Measurements from ENCODE around the gene ADORA1. TPM values are rescaled to one million over a fixed set of nuclear protein-coding genes. Genes with fewer than 3 reads are reported as not detected.
A peak's percentile ranks its signal among the peaks of the same experiment; 100 is the strongest.

The ADORA1 gene
- polyA plus RNA-seq, 10 donors, result 1.9 to 7.7 (median 4.5) TPM

DNA sequence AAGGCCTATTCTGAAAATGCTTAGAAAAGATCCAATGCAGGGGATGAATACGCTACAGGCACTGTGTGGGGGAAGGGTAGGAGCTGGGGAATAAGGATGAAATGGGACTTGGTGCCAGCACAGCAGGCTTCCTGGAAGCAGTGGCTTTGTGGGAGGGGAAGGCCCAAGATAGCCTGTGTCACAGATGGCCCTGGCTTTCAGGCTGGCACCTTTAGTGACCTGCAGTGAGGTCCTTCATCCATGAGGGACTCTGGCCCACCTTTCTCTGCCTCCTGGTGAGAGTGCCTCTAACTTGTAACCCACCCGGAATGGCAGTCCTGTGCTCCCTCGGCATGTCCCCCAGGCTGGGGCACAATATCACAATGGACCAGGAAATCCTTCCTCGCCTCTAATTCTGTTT lies 58.1 kb downstream of the ADORA1 start:
- no peak for DNase-seq

DNA sequence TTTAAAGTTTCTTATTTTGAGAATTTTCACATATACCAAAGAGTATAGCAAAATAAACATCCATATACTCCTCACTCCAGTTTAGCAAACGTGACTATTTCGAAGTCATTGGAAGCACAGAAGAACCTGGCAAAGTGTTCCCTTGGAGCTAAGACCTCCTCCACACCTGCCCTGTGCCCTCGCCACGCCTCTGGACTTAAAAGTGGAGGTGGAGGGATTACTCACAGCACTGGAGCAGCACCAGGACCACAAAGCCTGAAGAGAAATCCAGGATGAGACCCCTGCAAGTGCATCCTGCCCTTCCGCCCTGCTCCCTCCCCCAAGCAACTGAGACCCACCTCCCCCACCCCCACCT lies 58.5 kb downstream of the ADORA1 start:
- no peak for DNase-seq

DNA sequence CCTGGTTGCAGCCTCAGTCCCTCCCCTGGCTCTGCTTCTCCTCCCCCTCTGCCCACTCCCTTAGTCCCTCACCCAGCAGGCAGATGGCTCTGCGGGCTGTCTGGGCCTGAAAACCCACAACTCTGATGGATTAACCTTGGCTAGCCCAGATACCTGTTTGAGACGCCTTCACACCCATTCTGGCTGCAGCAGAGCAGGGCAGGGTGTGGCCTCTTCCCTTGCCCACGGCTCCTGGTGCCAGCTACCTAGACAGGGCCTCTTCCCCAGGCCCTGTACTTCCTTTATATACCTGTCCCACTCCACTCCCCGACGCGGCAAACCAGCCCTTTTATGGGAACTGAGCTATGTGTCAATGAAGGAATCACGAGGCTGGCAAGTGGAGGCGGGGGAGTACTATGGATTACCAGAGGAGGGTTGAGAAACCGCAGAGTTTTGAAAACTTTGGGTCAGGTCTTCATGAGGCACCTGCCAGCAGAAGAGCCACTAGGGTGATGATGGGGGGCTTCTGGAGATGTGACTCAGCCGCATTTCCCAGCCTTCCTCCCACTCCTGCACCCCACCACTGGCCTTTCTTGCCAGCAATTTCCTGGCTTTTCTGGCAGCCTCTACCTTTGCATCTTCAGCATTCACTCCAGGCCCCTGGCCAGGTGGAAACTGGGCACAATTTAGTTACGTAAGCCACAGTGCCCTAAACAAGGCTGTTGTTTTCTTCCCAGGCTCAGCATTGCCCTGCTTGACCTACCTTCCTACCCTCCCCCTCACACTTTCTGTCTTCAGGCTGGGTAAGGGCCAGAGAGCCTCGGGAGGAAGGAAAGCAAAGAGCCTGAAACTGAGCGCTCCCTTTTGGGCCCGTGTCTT lies 59.1 kb downstream of the ADORA1 start, which contains the start of gene CHI3L1:
CHI3L1 (minus strand) TSS at position 259 of the 858 bp plus-strand sequence; CDS start at position 178, 81 bp downstream.
- DNase-seq, result no peak

DNA sequence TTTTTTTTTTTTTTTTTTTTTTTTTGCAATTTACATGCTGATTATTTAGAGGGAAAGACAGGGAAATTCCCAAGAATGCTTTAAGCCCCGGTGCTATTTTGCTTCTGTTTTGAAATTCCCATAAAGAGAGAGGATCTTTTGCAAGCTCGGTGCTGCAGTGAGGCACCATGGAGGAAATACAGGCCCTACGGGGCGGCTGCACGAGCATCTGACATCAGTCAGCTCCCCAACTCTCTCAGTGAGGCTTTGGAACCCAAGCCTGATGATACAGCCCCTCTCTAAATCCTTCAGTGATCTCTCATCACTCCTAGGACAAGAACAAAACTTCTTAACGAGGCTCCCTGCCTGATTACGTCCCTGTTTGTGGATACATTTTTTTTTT lies 59.8 kb downstream of the ADORA1 start:
- DNase-seq, result no peak

DNA sequence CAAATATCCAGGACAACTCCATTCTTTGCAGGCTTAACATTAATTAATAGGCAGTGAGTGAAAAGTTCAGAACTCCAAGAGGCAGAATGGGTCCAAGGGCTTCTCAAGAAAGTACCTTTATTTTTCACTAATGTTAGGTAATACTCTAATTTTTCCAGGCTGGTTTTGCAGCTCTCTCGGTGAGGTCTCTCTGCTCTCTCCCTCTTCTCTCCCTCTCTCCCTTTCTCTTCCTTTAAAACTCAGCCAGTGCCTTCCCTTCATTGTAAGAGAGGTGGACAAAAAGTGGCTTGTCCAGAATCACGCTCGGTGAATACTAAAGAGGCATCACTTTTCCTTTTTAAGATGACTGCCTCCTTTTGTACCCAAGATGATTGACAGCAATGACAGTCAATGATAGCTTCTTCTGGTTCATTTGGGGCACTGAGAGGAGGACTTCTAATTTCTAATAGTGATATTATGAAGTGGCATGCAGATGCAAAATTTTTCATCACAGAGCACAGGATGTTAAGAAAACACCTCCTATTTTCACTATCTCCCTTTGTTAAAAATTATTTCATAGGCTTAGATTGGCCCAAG lies 60.3 kb downstream of the ADORA1 start:
- no peak for DNase-seq

DNA sequence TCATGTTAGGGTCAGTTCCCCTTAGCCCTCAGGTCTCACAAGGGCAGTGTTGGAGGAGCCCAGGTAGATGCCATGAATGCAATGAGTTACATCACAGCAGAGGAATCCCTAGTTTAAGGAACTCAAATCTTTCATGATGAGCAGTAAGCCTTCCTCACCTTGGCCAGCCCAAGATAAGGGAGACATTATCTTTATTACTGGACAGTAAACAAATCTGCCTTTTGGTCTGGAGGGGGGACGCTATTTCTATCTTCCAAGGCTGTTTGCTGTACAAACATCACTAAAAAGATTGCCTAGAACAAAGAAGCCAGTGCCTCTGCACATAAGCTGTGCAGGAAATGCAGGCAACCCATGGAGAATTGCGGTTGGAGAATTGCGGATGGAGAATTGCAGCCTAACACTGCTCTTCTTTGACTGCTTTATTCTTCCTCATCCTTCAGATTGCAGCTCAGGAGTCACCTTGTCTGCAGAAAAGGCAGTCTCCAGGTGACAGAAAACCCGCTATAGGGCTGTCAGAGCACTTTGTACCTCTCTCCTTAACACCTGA lies 61.2 kb downstream of the ADORA1 start:
- no peak for DNase-seq

DNA sequence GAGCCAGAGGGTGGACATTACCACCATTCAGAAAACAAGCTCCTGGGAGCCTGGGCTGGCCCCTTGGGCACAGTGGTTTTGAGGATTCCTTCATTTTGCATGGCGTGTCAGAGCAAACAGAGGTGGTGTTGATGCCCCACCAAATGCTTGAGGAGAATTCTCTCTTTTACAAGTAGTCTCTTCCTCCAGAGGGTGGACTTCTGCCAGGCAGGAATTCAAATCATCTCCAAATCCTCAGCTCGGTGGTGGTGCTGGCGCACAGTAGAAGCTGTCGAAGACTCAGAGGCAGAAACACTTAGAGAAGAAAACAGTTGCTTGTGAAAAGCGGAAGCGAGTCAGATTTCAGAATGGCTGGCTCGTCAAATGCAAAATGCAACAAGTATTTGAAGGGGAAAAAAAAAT lies 62.4 kb downstream of the ADORA1 start:
- no peak for DNase-seq

DNA sequence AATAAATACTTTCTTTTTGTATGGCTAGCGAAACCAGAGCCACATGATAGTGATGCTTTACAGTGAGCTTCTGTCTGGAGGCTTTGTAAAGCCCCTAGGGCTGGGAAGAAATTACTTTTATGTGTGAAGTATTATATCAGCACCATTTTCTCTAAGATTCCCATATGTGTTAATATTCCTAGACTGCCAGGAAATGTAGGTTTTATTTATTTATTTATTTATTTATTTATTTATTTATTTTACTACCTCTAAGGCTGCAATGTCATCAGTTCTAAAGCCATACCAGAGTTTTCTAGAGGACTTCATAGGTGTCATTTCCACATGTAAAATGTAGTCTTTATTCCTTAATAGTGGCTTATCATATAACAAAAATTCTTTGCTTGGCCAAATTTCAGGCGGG lies 63.4 kb downstream of the ADORA1 start:
- DNase-seq, result no peak

DNA sequence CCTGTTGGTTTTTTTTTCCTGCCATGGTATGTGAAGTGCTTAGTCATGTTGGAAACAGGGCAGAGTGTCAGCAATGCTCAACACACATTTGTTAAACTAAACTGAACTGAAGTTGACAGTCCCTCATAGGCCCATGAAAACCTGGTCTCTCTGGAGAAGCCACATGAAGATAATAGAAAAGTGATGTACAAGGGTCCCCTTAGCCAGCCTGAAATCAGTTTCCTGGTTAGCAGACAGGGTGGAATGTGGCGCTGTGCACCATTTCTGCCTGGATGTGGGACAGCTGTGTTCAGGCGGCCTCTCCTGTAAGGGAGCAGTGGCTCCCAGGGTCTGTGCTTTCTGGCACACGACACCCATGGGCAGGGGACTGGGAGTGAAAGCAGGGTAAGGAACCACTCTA lies 68.8 kb downstream of the ADORA1 start:
- DNase-seq, result no peak

DNA sequence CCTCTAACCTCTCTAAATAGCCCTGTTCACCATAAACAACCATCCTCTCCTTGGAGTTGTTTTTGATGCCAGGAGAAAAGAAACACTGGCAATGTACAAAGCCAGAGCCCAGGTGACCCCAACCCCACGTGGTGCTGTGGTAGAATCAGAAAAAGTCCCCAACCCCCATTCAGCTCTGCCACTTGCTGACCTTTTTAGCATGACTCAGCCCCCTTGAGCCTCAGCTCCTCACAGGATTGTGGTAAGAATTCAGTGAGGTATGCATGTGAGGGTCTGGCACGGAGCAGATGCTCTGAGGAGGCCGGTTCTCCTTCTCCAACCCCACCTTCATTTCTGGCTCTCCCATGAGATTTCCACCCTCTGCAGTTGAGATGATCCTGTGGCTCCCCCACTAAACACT lies 70.1 kb downstream of the ADORA1 start:
- DNase-seq, result peak in 1 of 3 donors; percentile 53

DNA sequence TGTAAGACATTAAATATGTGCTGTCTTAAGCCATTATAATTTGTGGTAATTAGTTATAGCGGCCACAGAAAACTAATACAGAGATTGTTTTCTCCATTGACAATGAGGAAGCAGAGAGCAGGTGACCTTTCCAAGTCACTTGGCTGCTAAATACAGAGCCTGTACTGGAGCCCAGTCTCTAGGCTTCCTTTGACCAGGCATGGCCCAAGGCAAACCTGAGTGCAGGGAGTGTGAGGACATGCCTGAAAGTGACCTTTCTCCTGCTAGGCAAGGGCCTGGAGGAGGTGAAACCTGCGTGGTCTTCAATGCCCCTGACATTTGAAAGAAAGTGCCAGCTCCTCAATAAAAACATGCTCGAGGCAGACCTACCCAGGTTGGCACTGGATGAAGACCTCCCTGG lies 71.5 kb downstream of the ADORA1 start:
- no peak for DNase-seq

DNA sequence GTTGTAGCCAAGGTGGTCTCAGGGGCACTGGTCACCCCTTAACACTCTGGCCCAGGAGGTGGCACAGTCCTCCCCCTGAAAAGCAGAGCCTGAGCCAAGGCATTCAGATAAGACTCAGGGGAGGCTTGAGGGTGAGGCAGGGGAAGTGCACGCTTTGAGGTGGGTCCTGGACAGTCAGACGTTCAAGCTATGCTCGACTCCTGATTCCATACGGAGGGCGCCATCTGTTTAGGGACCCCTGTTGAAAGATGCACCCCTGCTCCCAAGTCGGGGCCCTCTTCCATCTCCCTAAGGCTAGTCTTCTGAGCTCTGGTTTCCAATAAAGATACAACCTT lies 71.9 kb downstream of the ADORA1 start:
- no peak for DNase-seq

DNA sequence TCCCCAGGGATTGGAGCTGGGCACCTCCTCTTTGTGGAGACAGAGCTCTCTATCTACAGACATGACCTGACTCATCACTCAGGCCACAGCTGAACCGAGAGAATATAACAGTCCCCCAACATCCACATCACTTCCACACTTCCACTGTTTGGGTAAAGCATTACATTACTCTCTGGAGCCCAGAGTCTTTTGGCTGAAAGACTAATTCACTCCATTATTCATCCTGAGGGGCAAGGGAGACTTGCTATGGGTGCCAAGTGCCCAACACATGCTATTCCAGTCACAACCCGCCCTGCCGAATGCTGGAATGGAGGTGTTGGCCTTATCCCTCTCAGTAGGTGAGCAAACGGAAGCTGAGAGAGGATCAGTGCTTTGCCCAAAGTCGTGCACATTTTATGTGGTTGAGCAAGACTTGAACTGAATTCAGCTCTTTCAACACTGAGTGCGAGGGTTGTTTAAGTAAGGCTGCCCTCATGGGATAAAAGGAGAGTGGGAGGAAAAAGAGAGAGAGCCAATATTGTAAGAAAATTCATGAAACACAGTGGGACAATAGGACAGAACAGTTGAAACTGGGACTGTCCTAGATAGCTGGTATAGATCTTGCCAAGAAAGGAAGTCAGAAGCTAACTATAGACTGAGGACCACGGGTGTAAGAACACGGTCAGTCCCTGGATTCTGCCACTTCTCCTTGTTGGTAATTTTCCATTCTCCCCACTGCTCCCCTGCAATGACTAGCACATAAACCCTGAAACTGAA lies 72.5 kb downstream of the ADORA1 start:
- peak in 1 of 3 donors; percentile 44 for DNase-seq

DNA sequence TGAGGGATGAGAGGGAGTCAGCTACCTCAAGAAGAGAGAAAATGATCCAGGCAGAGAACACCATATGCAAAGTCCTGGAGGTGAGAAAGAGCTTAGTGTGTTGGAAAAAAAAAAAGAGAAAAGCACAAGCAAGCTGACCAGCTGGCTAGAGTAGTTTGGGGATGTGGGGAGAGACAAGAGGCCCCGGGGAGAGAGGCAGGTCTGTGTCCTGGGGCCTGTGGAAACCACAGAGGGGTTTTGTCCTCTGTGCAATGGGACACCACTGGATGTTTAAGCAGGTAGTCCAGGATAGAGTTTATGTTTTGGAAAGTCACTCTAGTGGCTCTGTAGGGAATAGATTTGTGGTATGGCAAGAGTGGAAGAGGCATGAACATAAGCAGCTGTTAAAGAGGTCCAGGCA lies 73.4 kb downstream of the ADORA1 start:
- no peak for DNase-seq

DNA sequence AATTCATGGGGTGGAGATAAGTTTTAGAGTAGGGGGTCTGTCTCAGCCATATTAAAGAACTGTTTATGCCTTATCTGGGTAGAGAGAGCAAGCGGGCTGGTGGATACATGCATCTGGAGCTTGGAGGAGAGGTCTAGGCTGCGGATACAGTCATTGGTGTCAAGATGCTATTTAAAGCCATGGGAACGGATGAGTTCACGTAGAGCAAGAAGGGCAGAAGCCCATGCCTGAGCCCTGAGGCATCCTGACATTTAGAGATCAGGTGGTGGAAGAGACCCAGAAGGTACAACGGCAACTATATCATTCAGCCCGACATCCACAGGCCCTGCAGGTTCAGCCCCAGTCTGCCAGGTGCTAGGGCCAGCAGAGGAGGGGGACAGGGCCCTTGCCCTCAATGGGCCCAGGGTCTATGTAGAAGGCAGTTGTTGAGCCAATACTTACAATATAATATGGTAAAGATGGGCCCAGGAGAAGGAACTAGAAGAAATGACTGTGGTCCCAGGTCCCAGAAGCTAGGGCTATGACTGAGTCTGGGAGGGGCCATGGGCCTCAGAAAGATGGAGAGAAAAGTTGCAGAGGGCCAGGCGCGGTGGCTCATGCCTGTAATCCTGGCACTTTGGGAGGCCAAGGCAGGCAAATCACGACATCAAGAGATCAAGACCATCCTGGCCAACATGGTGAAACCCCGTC lies 74.1 kb downstream of the ADORA1 start:
- DNase-seq, result no peak

DNA sequence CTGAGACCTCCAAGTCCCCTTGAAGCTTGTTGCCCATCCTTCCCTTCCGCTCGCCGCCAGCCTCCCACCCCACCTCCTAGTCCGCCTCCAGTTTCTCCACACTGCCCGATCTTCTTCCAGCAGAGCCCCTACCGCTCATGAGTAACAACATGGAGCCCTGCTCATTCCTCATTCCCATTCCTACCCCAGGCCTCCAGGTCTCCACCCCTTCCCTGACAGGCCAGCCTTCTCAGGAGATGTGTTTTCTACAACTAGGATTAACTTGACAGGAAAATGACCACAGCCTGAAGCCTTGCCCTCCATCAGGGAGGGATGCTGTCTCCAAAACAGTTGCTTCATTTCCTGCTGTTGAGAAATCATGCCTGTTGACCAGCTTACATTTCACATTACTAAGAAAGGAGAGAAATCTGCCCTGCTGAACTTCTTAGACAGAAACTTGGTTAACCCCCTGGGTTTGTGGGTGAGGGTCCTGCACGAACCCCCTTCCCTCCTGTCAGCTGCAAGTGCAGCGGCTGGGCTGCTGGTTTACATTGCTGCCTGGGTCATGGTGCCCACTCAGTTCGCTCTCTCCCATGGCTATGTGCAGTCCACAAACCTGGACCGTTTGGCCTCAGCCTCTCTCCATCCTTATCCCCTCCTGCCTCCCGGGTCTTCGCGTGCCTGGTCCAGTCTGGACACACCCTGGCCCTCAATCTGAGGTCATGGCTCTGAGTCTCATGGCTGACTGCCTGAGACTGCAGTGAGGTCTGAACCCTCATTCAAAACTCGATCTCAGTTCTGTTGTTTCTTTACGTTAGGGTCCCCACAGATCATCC lies 75.1 kb downstream of the ADORA1 start:
- peak in 1 of 3 donors; percentile 30 for DNase-seq

DNA sequence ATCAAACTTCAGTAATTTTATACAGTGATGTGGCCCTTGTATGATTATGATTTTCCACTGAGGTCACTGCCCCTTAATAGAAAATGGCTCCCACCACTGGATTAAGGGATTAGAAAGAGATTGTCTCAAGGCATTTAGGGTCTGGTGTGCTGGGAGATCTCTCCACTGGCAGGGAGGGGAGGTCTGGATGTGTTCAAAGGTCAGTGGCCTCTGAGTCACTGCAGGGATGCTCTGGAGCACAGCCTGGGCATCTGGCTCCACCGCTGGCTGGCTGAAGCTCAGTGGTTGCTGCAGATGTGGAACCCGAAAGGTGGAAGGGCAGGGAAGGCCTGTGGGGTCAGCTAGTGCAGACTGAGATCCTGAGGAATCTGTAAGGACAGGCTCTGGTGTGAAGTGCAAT lies 77.2 kb downstream of the ADORA1 start:
- DNase-seq, result no peak

DNA sequence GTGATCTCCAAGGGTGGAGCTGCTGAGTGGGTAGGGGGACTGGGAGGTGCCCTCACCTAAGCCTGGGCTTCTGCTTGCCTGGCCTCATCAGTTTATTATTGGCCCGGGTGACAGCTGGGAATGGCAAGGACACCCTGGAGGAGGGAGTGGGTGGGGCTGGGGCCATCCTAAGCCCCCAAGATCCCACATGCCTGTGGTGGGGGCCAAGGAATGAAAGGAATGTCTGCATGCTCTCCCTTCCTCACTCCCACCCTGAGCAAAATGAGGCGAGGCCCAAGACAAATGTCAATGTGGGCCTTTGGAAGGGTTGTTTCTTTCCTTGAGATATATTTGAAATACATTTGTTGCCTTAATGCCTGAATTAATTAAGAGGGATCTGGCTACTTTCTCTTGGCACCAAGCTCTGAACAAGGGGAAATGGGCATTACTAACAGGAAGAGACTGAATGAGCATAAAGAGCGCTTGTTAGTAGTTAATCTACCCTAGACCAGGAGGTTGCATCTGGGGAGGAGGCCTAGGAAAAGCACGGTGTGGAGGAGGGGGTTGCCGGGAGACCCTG lies 78.7 kb downstream of the ADORA1 start:
- DNase-seq, result peak; percentile 30 to 54 (median 38)

DNA sequence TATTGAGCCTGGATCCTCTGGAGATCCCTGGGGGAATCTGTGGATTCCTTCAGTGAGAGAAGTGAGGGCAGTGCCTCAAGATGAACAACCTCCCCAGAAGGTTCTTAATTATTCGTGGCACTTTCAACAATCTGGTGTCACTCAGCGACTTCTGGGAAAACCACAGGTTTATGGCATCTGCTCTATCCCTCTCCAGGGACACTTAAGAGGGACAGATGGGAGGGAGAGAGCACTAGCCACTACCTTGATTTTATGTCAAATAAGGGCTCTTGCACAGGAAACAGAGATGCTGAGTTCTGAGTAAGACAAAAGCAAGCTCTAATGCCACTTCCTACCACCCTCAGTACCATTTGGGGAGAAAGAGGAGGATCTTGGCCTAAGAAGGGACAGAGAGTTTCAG lies 80.2 kb downstream of the ADORA1 start:
- DNase-seq, result no peak

DNA sequence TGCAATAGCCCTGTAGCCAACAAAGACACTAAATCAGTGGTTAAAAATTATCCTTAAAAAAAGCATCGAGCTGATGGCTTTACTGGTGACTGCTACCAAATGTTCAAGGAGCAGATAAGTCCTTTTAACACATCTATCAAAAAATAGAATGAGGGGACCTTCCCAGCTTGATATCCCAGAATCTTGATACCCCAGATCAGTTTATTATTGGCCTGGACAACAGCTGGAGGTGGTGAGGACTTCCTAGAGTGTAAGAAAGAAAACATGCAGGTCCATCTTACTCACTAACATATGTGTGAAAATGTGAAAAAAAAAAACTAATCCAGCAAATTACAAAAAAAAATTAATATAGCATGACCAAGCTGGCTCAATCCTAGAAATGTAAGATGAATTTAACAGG lies 80.7 kb downstream of the ADORA1 start:
- no peak for DNase-seq

DNA sequence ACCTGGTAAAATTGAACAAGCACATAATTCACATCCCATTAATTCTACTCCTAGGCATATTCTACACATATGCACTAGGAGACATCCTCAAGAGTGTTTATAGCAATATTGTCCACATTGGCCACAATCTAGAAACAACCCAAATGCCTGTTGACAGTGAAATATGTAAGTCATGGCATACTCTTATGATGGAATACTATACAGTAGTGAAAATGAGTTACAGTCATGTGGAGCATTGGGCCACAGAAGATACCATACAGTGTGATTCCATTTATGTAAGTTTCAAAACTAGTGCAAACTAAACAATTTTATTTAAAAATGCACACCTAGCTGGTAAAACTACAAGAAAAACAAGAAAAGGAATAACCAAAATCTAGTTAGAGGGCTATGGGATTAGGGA lies 82.8 kb downstream of the ADORA1 start:
- DNase-seq, result no peak

Data from muscle of back (tissue), 11 donors.